GM12878 (cell line): Measurements from ENCODE around the gene CASP12. TPM values are rescaled to one million over a fixed set of nuclear protein-coding genes. Genes with fewer than 3 reads are reported as not detected.

Experiments
- ATAC-seq: fragments of 200-7000 bp; cut with Tn5 transposase; 3 replicates; pipeline ENCODE4 v1.9.1; 2020; ENCODE audit warnings: mild to moderate bottlenecking, moderate library complexity
- BruUV-seq: library from RNA; stranded (reverse); fragments of 400-500 nt; replicated peaks from 2 replicates; lab custom pipeline; 2021; lab: Mats Ljungman, UMichigan
- CTCF ChIA-PET: fragments of 300-600 bp; sonication (Branson Sonifier 250); formaldehyde crosslinking; extraction: SDS; loops from one replicate; lab custom pipeline; 2021; ENCODE audit warnings: inconsistent platforms; lab: Yijun Ruan, JAX
- POLR2A ChIA-PET: fragments of 350-600 bp; formaldehyde crosslinking; extraction: SDS; loops from one replicate; lab custom pipeline; 2021; ENCODE audit warnings: inconsistent platforms; lab: Charles Lee
- RAD21 ChIA-PET: fragments of 300-600 bp; sonication (Branson Sonifier 250); formaldehyde crosslinking; loops from one replicate; lab custom pipeline; 2023; ENCODE audit warnings: antibody characterized with exemption; ENCODE audit not compliant: unreplicated experiment; lab: Charles Lee
- SMC1A ChIA-PET: fragments of 300-600 bp; sonication (Branson Sonifier 250); formaldehyde crosslinking; loops from one replicate; lab custom pipeline; 2023; ENCODE audit not compliant: unreplicated experiment, uncharacterized antibody; lab: Charles Lee
- DNase-seq: peaks from one replicate; pipeline ENCODE4 v3.0.0-alpha.2; 2011; ENCODE audit warnings: low read depth, low spot score
- FAIRE-seq: peaks from 3 replicates; lab custom pipeline; 2011; peaks lifted over from hg19 to GRCh38; lab: Jason Lieb, UNC
- H2AFZ ChIP-seq: 2 replicates; pipeline ENCODE4 v1.6.0; 2011; ENCODE audit warnings: low read depth, low read length, control low read depth; ENCODE audit not compliant: control insufficient read depth
- H3K27ac ChIP-seq: 2 replicates; pipeline ENCODE4 v1.5.1; 2011; ENCODE audit warnings: control low read depth; ENCODE audit not compliant: control insufficient read depth, insufficient read depth
- H3K27me3 ChIP-seq, 2 experiments: replicated peaks in 1 of 2; 2 replicates each; pipeline versions ENCODE4 v1.6.0 to v1.6.1; 2011; ENCODE audit warnings: low read length in 1 of 2; ENCODE audit not compliant: control insufficient read depth in 2 of 2, insufficient read depth in 2 of 2
- H3K36me3 ChIP-seq, 2 experiments: 2 replicates each; pipeline ENCODE4 v1.5.1; 2011; ENCODE audit warnings: low read length in 1 of 2; ENCODE audit not compliant: control insufficient read depth in 2 of 2, insufficient read depth in 2 of 2
- H3K4me1 ChIP-seq: 2 replicates; pipeline ENCODE4 v1.6.1; 2011; ENCODE audit warnings: mild to moderate bottlenecking, low read length, moderate library complexity, mixed read lengths; ENCODE audit not compliant: control insufficient read depth, insufficient read depth
- H3K4me2 ChIP-seq: 2 replicates; pipeline ENCODE4 v1.6.0; 2011; ENCODE audit warnings: control low read depth; ENCODE audit not compliant: control insufficient read depth, insufficient read depth
- H3K4me3 ChIP-seq: fragments of 200-600 bp; sonication (generic); 2 replicates; pipeline ENCODE4 v1.5.1; 2016
- H3K79me2 ChIP-seq: 2 replicates; pipeline ENCODE4 v1.6.0; 2011; ENCODE audit warnings: low read length; ENCODE audit not compliant: control insufficient read depth, insufficient read depth
- H3K9ac ChIP-seq: 2 replicates; pipeline ENCODE4 v1.8.0; 2011; ENCODE audit warnings: low read length, control low read depth, mixed read lengths; ENCODE audit not compliant: control insufficient read depth, insufficient read depth
- H3K9me3 ChIP-seq: replicated peaks from 3 replicates; pipeline ENCODE4 v1.5.1; 2011; ENCODE audit warnings: mild to moderate bottlenecking, low read length; ENCODE audit not compliant: control insufficient read depth, insufficient read depth
- H4K20me1 ChIP-seq: 2 replicates; pipeline ENCODE4 v1.6.0; 2011; ENCODE audit not compliant: control insufficient read depth, insufficient read depth
- CHD1 ChIP-seq: IDR thresholded peaks from 2 replicates; pipeline ENCODE4 v1.6.1; 2012; ENCODE audit warnings: low read depth, low read length, improper control_type of control experiment
- HCFC1 ChIP-seq: fragments of 150-350 bp; IDR thresholded peaks from 2 replicates; pipeline ENCODE4 v1.6.1; 2014; ENCODE audit warnings: low read length
- IRF4 ChIP-seq: IDR thresholded peaks from 2 replicates; pipeline ENCODE4 v1.6.1; 2011; ENCODE audit warnings: low read depth, low read length
- JUNB ChIP-seq: IDR thresholded peaks from 2 replicates; pipeline ENCODE4 v1.6.1; 2016; ENCODE audit warnings: antibody characterized with exemption, mild to moderate bottlenecking
- LARP7 ChIP-seq: fragments of 450-650 bp; IDR thresholded peaks from 2 replicates; pipeline ENCODE4 v1.6.1; 2017; ENCODE audit warnings: mild to moderate bottlenecking
- MTA2 ChIP-seq: fragments of 450-650 bp; IDR thresholded peaks from 2 replicates; pipeline ENCODE4 v1.6.1; 2016; ENCODE audit warnings: low read depth, mild to moderate bottlenecking, moderate library complexity
- SIX5 ChIP-seq: IDR thresholded peaks from 2 replicates; pipeline ENCODE4 v1.6.1; 2011; ENCODE audit warnings: mild to moderate bottlenecking, low read depth, low read length, moderate library complexity; ENCODE audit not compliant: severe bottlenecking
- SKIL ChIP-seq: fragments of 450-650 bp; IDR thresholded peaks from 2 replicates; pipeline ENCODE4 v1.6.1; 2017; ENCODE audit warnings: mild to moderate bottlenecking, low read depth, inconsistent platforms; ENCODE audit not compliant: poor library complexity, severe bottlenecking
- SMAD5 ChIP-seq: IDR thresholded peaks from 2 replicates; pipeline ENCODE4 v1.6.1; 2016; ENCODE audit warnings: antibody characterized with exemption, low read depth
- SPI1 ChIP-seq: IDR thresholded peaks from 2 replicates; pipeline ENCODE4 v1.6.1; 2011; ENCODE audit warnings: low read depth, mild to moderate bottlenecking, low read length, moderate library complexity, borderline replicate concordance; ENCODE audit not compliant: insufficient read depth
- TCF7 ChIP-seq: IDR thresholded peaks from 2 replicates; pipeline ENCODE4 v1.6.1; 2014; ENCODE audit warnings: antibody characterized with exemption, borderline replicate concordance
- WGBS: methylation state at CpG from one replicate; pipeline ENCODE4 v1.1.6; 2016; ENCODE audit warnings: low lambda C conversion rate; ENCODE audit not compliant: insufficient replicate concordance, insufficient coverage; ENCODE audit errors: missing lambda C conversion rate; 5-methylcytosine and 5-hydroxymethylcytosine counted together
- in situ Hi-C: fragments of 300-500 bp; cut with MboI; formaldehyde crosslinking; loops from 9 replicates; pipeline ENCODE4 v1.14.3; 2018; ENCODE audit warnings: mixed read lengths
- intact Hi-C: fragments of 100-400 bp; cut with micrococcal nuclease; formaldehyde crosslinking; loops from one replicate; pipeline ENCODE4 v1.14.2; 2022; ENCODE audit not compliant: unreplicated experiment
- polyA plus RNA-seq, 11 experiments: library from polyadenylated mRNA; depleted of rRNA in 4 of 11; unstranded in 6 of 11; stranded (reverse) in 5 of 11; fragments of >200 nt; fragmentation: Nextera tagmentation in 4 of 11; fragmentation: Illumina TruSeq in 1 of 11; extraction: Ambion mirVana in 4 of 11; extraction: Trizol in 1 of 11; gene quantifications; 1 replicate in 1 of 11; 2 replicates in 10 of 11; pipeline versions ENCODE4 v1.2.1 to v1.2.3, GENCODE V29; 2011 to 2016; ENCODE audit warnings: inconsistent platforms in 2 of 11, missing spikeins in 2 of 11, low read depth in 1 of 11
- total RNA-seq, 4 experiments: library from RNA; depleted of rRNA in 3 of 4; stranded (reverse); fragments of >200 nt in 3 of 4; fragmentation: Illumina TruSeq in 1 of 4; extraction: Trizol in 1 of 4; gene quantifications; 2 replicates each; pipeline versions ENCODE4 v1.2.1 to v1.2.3, GENCODE V29; 2013 to 2021

Gene CASP12
- total and polyA plus RNA-seq, 10 of the 15 experiments (the other 5 are each of a cell fraction or from before 2014, with no cell fraction given): 0.10 to 0.14 TPM; not detected in 8

- Histone ChIP-seq H3K79me2 (no peaks in the 10 kb centered on the region), H3K4me2 (no peak overlapping the region), H3K4me1 (no peaks in the 10 kb centered on the region), H2AFZ (no peak overlapping the region), H3K9ac (no peak overlapping the region), H3K9me3 (no peaks in the 10 kb centered on the region; the same call in 2 of the 3 replicates), H3K27ac (no peak overlapping the region), H3K4me3 (no peak overlapping the region)
- BruUV-seq: no TSS peak
- 2% methylated on average over 4 of the region's 4 CpGs for WGBS
- ChIA-PET POLR2A (no interaction called here), RAD21 (no interaction called here), CTCF (interaction anchor here (1.4 kb wide), 1 partner anchor 30 kb away, joined by 4 read pairs; no protein-coding TSS in a partner anchor), SMC1A (no interaction called here)
- in situ Hi-C loops: no loop called here
- no peak for ATAC-seq
- DNase-seq: no peak
- TF ChIP-seq LARP7: no peak
- TF ChIP-seq SPI1: peak; percentile 48
- TF ChIP-seq SKIL: no peak
- TF ChIP-seq IRF4: no peak
- no peak for TF ChIP-seq JUNB
- no peak for TF ChIP-seq HCFC1
- TF ChIP-seq TCF7: no peak
- 0 out of 2 replicates have a peak, but pooled peaks have one; percentile 13 for TF ChIP-seq MTA2
- TF ChIP-seq SIX5: no peak
- TF ChIP-seq CHD1: no peak
- TF ChIP-seq SMAD5: no peak
- TF ChIP-seq, all 136 proteins: peak for 2
- FAIRE-seq: no peak
- H3K27me3 ChIP-seq: no peaks in the 10 kb centered on the region; a peak in 1 of 4 replicates
- H4K20me1 ChIP-seq: no peaks in the 10 kb centered on the region
- intact Hi-C loops: no loop called here
- no peaks in the 10 kb centered on the region for H3K36me3 ChIP-seq
Measured at GRCh38 chr11:104843150-104843836, 55.0 kb downstream of the CASP12 start.
